GM06990 (cell line): ENCODE data around the gene GRAP.
"Not testable (repeated sequence)": the region's sequence is repeated elsewhere in the genome, so short reads cannot be mapped to it uniquely, and the experiment has no call there.

Source experiments
- DNase-seq: peaks from one replicate; pipeline ENCODE4 v3.0.0-alpha.2; 2011; ENCODE audit not compliant: insufficient read length; ENCODE audit errors: extremely low read depth
- H3K27me3 ChIP-seq: replicated peaks from 2 replicates; pipeline ENCODE4 v1.6.0; 2011; ENCODE audit warnings: low read length; ENCODE audit not compliant: control insufficient read depth, insufficient read depth
- H3K36me3 ChIP-seq: 2 replicates; pipeline ENCODE4 v1.5.1; 2011; ENCODE audit warnings: low read length; ENCODE audit not compliant: control insufficient read depth, insufficient read depth
- H3K4me3 ChIP-seq: replicated peaks from 2 replicates; pipeline ENCODE4 v1.5.1; 2011; ENCODE audit warnings: low read depth, mild to moderate bottlenecking, control low read depth, low read length
- CTCF ChIP-seq: IDR thresholded peaks from 2 replicates; pipeline ENCODE4 v1.5.1; 2011; ENCODE audit warnings: low read length, control low read depth, mild to moderate bottlenecking, inconsistent platforms; ENCODE audit not compliant: insufficient read depth, poor library complexity, severe bottlenecking

Gene GRAP

GRCh38 chr17:19022128-19022527 lies 24.6 kb downstream of the GRAP start:
- TF ChIP-seq CTCF, result no peak
- no peak for DNase-seq
- peaks cover 18% of the 10 kb centered on the region for H3K36me3 ChIP-seq
- H3K4me3 ChIP-seq, result no peak overlapping the region
- no peaks in the 10 kb centered on the region for H3K27me3 ChIP-seq

DNA sequence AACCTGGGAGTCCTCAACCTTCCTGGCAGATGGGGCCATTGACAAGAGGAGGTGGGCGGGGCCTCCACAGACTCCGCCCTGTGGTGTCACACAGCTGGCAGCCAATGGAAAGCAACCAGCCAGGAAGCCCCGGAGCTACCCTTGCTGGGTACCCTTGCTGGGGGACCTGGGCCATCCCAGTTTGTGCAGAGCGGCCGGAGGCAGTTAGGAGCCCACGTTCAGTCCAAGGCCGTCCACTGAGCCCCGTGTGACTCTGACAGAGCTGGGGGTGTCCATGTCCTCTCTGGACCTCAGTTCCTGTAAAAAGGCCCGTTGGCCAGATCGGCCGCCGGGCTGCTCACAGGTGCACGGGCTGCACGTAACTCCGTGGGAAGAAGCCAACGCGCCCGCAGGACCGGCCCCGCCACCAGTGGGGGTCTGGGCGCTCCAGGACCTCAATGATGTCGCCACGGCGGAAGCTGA lies 25.1 kb downstream of the GRAP start:
- DNase-seq, result peak; percentile 34
- TF ChIP-seq CTCF, result no peak
- Histone ChIP-seq H3K4me3 (no peak overlapping the region), H3K27me3 (no peaks in the 10 kb centered on the region), H3K36me3 (peaks cover 18% of the 10 kb centered on the region)

GRCh38 chr17:19021011-19021621 lies 25.6 kb downstream of the GRAP start:
- not testable (repeated sequence) for DNase-seq, H3K4me3 ChIP-seq, H3K27me3 ChIP-seq
- H3K36me3 ChIP-seq, result peaks cover 18% of the 10 kb centered on the region

- DNase-seq, result no peak
- Histone ChIP-seq H3K27me3 (no peaks in the 10 kb centered on the region; the same call in 1 of the 2 replicates), H3K36me3 (peaks cover 18% of the 10 kb centered on the region), H3K4me3 (no peak overlapping the region)
- no peak for TF ChIP-seq CTCF
These were observed 26.7 kb downstream of the GRAP start for GRCh38 chr17:19020016-19020415.

DNA sequence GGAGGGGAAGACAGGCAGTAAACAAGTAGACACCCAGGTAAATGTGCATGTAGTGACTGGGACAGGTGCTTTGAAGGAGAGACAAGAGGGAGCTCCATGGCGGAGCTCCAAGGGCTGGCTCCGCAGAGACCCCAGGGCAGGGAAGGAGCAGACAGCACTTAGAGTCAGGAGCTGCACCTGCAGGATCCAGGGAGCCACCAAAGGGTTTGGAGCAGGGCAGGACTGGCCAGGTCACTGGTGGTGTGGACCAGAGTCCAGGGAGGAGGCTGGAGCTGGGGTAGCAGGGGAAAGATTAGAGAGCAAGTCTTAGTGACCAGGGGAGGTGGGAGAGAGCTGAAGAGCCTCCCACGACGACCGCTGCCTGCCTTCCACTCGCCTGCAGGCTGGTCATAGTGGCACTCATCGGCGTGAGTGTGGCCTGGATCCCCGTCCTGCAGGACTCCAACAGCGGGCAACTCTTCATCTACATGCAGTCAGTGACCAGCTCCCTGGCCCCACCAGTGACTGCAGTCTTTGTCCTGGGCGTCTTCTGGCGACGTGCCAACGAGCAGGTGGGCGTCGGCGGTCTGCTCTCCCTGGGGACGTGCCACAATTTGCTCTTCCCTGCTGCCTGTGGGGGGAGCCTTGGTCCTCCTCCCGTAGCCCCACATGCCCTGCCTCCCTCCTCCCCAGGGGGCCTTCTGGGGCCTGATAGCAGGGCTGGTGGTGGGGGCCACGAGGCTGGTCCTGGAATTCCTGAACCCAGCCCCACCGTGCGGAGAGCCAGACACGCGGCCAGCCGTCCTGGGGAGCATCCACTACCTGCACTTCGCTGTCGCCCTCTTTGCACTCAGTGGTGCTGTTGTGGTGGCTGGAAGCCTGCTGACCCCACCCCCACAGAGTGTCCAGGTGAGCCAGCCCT lies 27.5 kb downstream of the GRAP start:
- Histone ChIP-seq H3K4me3 (no peak overlapping the region), H3K36me3 (peaks cover 18% of the 10 kb centered on the region), H3K27me3 (no peaks in the 10 kb centered on the region; the same call in 1 of the 2 replicates)
- DNase-seq, result peak; percentile 39
- no peak for TF ChIP-seq CTCF

- Histone ChIP-seq H3K27me3 (no peaks in the 10 kb centered on the region; the same call in 1 of the 2 replicates), H3K4me3 (no peak overlapping the region), H3K36me3 (peaks cover 18% of the 10 kb centered on the region)
- TF ChIP-seq CTCF, result no peak
- DNase-seq, result peak; percentile 35
These were observed 28.2 kb downstream of the GRAP start for GRCh38 chr17:19018600-19018950.
